Stimulated activated CD8-positive, alpha-beta memory T cell treated with anti-CD3 and anti-CD28 coated beads, Interleukin-15, amount 100 ng/mL, for 24 hours (primary cell): ENCODE results near the gene TVP23A.

ENCODE experiments used
- DNase-seq: peaks from one replicate; pipeline ENCODE4 v3.0.0-alpha.2; 2020; ENCODE audit warnings: low read depth

The TVP23A gene

GRCh38 chr16:10817963-10818941 lies at the start of gene TVP23A:
Gene TVP23A (minus strand): TSS chr16:10818794. CDS start chr16:10818493, 301 bp downstream.
- DNase-seq, result no peak

- no peak for DNase-seq
Measured at GRCh38 chr16:10868104-10868595, 49.6 kb upstream of the TVP23A start.

GRCh38 chr16:10867199-10867598 lies 48.6 kb upstream of the TVP23A start:
- DNase-seq, result no peak

GRCh38 chr16:10865991-10866966 lies 47.7 kb upstream of the TVP23A start:
- DNase-seq, result no peak

- DNase-seq, result no peak
Measured at GRCh38 chr16:10862438-10862837, 43.8 kb upstream of the TVP23A start.

- DNase-seq, result no peak
Measured at GRCh38 chr16:10859658-10860057, 41.1 kb upstream of the TVP23A start.

- no peak for DNase-seq
Measured at GRCh38 chr16:10859020-10859419, 40.4 kb upstream of the TVP23A start.

GRCh38 chr16:10858203-10858602 lies 39.6 kb upstream of the TVP23A start:
- no peak for DNase-seq

GRCh38 chr16:10856042-10856441 lies 37.4 kb upstream of the TVP23A start:
- DNase-seq, result no peak

GRCh38 chr16:10852948-10853347 lies 34.4 kb upstream of the TVP23A start:
- no peak for DNase-seq

GRCh38 chr16:10852286-10852685 lies 33.7 kb upstream of the TVP23A start:
- DNase-seq, result no peak

- no peak for DNase-seq
Measured at GRCh38 chr16:10851512-10851911, 32.9 kb upstream of the TVP23A start.

- DNase-seq, result no peak
Measured at GRCh38 chr16:10850478-10850850, 31.9 kb upstream of the TVP23A start.

GRCh38 chr16:10849736-10850477 lies 31.3 kb upstream of the TVP23A start:
- DNase-seq, result no peak

GRCh38 chr16:10847176-10847575 lies 28.6 kb upstream of the TVP23A start:
- DNase-seq, result no peak

- no peak for DNase-seq
Measured at GRCh38 chr16:10846213-10846998, 27.8 kb upstream of the TVP23A start.

GRCh38 chr16:10840703-10841102 lies 22.1 kb upstream of the TVP23A start:
- no peak for DNase-seq

- no peak for DNase-seq
Measured at GRCh38 chr16:10839279-10839666, 20.7 kb upstream of the TVP23A start.

- no peak for DNase-seq
Measured at GRCh38 chr16:10838621-10839278, 20.2 kb upstream of the TVP23A start.

- no peak for DNase-seq
Measured at GRCh38 chr16:10836174-10836853, 17.7 kb upstream of the TVP23A start.
